NCI-H2227 treated with DMSO at 0.1 percent for 48 hours (cell line): ENCODE data around the gene BCKDHA.
"Not testable (repeated sequence)": the region's sequence is repeated elsewhere in the genome, so short reads cannot be mapped to it uniquely, and the experiment has no call there.

Experiments
- DNase-seq: peaks from one replicate; lab custom pipeline; 2025; lab: John Stamatoyannopoulos, UW

BCKDHA gene

DNA sequence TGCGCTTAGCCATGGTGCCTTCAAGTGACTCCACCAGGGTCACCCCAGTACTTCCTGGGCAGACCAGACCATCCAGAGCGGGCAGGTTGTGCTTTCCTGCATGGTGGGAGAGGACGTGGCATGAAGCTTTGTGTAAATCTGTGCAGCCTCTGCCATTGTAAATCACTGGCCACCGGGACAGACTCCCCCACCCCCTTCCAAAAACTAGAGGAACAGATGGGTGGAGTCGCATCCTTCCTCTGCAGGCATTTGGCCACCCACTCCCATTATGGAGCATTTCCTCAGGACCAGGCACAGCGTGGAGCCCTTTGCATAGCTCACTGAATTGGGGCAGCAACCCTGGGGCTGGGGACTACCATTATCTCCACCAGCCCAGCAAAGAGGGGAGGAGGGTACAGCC lies 8.2 kb downstream of the BCKDHA start:
- DNase-seq = no peak

- DNase-seq = no peak
These were observed 9.7 kb downstream of the BCKDHA start for GRCh38 chr19:41407271-41407670.

DNA sequence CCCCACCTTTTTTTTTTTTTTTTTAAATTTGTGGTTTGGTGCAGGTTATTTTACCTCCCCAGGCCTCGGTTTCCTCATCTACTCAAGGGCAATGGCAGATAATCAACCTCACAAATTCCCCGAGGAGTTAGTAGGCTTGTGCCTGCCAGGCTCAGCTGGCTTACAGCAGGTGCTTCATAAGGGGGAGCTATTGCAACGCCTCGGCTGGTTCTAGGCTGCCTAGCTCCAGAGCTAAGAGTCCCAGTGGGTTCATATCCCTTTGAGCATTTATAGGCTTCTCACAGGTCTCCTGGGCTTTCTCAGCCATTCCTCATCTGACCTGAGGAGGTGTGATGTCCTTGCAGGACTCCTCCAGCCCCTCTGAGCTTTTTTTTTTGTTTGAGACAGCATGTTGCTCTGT lies 10.6 kb downstream of the BCKDHA start:
- DNase-seq = no peak

- DNase-seq = not testable (repeated sequence)
These were observed 11.2 kb downstream of the BCKDHA start for GRCh38 chr19:41408846-41409245.

DNA sequence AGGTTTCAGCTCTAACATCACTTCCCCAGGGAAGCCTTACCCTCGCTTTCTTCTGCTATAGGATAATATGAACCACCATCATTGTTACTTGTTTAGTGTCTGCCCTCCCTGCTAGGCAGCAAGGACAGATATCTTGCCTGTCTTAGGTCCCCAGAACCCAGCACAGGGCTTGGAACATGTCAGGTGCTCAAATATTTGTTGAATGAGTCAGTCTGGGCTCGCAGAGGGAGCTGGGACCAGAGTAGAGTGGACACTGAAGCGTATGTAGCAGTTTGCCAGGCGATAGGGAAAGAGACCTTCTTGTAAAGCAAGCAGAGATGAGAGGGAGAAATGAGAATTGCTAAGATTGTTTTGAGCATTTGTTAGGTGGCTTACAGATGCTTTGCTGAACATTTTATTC lies 11.7 kb downstream of the BCKDHA start:
- no peak for DNase-seq

GRCh38 chr19:41410336-41411054 lies 12.9 kb downstream of the BCKDHA start:
- DNase-seq = no peak

GRCh38 chr19:41411100-41411967 lies 13.7 kb downstream of the BCKDHA start:
- DNase-seq = no peak

DNA sequence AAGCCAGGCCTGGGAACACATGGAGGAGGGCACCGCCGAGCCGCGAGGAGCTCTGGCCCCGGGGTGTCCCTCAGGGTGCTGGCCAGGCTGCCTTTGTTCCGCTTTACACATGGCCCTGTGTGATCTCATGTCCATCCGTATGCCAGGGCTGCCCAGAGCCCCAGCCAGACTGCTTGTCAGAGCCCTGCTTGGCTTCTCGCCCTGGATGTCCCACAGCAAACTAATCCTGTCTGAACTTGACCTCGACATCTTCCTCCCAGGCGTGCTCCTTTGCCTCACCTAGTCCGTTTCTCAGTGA lies 14.3 kb downstream of the BCKDHA start:
- DNase-seq = no peak

DNA sequence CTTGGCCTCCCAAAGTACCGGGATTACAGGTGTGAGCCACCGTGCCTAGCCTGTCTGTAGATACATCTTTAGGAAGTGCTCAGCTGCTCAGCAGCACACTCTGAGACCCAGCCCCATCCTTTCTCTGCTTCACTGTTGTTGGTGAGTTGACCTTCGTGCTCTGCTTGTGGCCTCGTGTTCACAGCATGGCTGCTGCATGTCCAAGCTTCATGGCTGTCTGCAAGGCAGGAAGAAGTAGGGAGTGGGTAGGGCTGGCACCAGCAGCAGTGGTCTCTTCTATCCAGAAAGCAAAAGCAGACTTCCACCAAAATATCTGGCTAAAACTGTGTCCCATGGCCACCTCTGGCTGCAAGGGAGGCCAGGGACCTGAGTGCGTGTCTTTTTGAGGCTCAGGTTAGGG lies 15.3 kb downstream of the BCKDHA start:
- DNase-seq = no peak

DNA sequence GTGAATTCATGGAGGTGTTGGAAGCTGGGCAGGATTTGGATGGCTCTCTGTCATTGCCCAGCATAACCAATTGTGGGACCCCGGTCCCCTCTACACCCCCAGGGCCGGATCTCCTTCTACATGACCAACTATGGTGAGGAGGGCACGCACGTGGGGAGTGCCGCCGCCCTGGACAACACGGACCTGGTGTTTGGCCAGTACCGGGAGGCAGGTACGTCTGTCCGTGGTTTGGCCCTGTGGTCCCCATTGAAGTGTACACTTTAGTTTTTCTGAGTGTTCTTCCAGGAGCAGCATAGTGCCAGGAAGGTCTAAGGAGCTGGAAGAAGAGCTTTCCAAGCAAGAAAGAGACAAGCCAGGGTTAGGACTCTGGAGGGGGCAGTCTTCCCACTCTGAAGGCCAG lies 16.3 kb downstream of the BCKDHA start:
- no peak for DNase-seq

GRCh38 chr19:41414461-41414860 lies 16.8 kb downstream of the BCKDHA start:
- no peak for DNase-seq

- no peak for DNase-seq
These were observed 17.5 kb downstream of the BCKDHA start for GRCh38 chr19:41415154-41415571.

DNA sequence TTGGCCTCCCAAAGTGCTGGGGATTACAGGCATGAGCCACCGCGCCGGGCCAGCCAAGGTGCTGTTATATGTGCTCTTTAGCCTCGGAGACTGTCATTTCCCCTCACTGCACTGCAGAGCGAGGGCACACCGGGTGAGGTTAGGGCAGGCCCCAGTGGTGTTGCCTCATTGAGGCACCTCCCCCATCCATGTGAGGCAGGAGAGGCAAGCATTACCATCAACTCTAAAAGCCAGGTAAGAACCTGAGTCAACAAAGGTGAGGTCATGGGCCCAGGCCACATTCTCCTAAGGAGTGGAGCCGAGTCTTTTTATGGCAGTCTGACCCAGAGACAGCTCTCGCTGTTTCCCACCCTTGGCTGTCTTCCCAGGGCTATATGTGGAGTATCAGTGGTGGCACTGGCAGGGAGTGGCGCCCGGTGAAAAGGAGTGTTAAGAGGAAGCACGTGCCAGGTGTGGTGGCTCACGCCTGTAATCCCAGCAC lies 18.6 kb downstream of the BCKDHA start:
- no peak for DNase-seq

DNA sequence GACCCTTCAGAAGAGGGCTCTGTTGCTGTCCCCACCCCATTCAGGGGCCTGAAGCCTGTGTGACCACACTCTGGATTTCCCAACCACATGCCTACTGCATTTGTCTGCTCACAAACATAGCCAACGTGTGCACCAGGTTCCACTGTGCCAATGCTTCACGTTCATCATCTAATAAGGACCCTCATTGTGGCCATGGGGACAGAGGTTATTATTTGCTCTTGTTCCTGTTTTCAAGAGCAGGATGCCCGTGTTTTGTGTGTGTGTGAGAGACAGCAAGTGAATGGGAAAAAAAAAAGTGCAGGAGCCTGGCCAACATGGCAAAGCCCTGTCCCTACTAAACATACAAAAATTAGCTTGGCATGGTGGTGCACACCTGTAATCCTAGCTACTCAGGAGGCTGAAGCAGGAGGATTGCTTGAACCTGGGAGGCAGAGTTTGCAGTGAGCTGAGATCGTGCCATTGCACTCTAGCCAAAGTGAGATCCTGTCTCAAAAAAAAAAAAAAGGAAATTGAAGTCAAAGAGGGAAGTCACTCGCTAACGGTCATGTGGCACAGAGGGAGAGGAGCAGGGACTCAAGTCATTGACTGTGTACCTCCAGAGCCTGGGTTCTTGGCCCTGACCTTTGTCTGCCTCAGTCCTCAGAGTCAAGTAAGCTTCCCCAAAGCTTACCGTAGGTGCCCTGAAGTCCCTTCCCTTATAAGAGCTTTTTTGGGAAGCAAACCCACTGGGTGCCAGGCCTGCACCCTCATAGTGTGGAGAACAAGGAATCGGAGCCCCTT lies 22.7 kb downstream of the BCKDHA start:
- no peak for DNase-seq

GRCh38 chr19:41421314-41421713 lies 23.7 kb downstream of the BCKDHA start:
- no peak for DNase-seq

- DNase-seq = no peak
These were observed 24.4 kb downstream of the BCKDHA start for GRCh38 chr19:41421973-41422372.

GRCh38 chr19:41422456-41422855 lies 24.8 kb downstream of the BCKDHA start:
- DNase-seq = no peak

DNA sequence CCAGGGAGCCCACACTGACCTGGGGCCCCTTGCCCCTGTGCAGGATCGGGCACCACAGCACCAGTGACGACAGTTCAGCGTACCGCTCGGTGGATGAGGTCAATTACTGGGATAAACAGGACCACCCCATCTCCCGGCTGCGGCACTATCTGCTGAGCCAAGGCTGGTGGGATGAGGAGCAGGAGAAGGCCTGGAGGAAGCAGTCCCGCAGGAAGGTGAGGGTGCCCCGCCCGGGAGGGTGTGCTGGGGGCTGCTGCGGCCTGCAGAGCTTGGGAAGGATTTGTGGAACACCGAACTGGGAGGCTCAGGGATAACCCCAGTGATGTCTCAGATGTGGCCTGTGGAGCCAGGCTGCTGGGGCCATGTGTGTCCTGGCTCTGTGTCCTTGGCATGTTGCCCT lies 25.3 kb downstream of the BCKDHA start:
- no peak for DNase-seq

DNA sequence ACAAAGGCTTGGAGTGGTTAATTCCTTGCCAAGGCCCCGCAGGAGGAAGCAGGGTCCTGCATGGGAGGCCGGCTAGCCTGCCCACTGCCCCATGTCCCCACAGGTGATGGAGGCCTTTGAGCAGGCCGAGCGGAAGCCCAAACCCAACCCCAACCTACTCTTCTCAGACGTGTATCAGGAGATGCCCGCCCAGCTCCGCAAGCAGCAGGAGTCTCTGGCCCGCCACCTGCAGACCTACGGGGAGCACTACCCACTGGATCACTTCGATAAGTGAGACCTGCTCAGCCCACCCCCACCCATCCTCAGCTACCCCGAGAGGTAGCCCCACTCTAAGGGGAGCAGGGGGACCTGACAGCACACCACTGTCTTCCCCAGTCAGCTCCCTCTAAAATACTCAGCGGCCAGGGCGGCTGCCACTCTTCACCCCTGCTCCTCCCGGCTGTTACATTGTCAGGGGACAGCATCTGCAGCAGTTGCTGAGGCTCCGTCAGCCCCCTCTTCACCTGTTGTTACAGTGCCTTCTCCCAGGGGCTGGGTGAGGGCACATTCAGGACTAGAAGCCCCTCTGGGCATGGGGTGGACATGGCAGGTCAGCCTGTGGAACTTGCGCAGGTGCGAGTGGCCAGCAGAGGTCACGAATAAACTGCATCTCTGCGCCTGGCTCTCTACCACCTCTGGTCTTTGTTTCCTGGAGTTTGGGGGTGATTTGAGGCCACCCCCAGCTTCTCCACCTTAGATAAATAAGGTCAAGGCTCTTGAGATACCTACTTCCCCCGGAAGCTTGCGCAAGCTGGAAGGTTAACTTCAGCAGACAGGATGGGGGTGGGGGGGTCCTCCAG lies 26.9 kb downstream of the BCKDHA start:
- DNase-seq = no peak

DNA sequence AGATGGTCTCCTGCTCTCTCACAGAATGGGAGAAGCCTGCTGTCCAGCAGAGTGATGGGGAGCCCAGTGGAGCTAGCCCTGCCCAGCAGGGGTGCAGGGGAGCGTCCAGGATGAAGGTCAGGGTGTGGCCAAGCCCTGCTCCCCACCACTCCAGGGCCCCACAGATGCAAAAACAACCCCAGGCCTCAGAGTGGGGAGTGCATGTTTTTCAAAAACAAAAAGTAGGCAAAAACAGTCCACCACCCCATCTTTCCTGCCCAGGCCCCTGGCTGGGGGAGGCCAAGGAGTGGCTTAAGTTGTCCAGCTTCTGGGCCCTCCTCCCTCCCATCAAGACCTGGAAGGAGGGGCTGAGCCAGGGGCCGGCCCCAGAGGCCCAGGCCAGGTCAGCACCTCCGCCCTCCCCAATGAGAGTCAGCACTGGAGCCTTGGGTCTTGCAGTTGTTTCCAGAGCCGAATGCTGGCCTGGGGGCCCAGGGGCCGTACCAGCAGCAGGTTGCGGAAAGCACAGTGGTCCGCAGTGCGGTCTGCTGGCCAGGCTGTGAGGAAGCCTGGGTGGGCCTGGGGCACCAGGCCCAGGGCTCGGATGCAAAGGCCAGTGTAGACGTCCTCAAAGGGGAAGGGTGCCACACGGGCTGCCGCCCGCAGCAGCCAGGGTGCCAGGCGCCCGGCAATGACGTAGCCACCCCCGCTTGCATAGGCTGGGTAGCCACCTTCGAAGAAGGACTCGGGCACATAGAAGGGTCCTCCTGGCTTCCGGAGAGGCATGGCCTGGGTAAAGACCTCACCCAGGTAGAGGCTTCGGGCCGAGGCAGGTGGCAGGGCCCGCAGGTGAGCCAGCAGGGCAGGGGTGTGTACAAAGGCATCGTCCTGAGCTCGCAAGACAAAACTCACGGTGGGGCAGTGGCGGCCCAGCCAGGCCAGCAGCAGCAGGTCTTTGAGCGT lies 27.8 kb downstream of the BCKDHA start:
- no peak for DNase-seq
